AG04450 (cell line): ENCODE data around the gene TEX2. TPM values are rescaled to one million over a fixed set of nuclear protein-coding genes. Genes with fewer than 3 reads are reported as not detected.

Experiments
- CTCF ChIA-PET: fragments of 300-600, 350-600 bp; formaldehyde crosslinking; extraction: SDS; loops from one replicate; lab custom pipeline; 2022; ENCODE audit warnings: antibody characterized with exemption, inconsistent platforms; lab: Charles Lee
- POLR2A ChIA-PET: fragments of 350-600 bp; formaldehyde crosslinking; extraction: SDS; loops from one replicate; lab custom pipeline; 2021; ENCODE audit warnings: antibody characterized with exemption, inconsistent platforms; lab: Yijun Ruan, JAX
- DNase-seq: peaks from one replicate; pipeline ENCODE4 v3.0.0-alpha.2; 2011; ENCODE audit warnings: low read depth, low spot score
- H3K27ac ChIP-seq: one replicate; pipeline ENCODE4 v1.5.1; 2012; ENCODE audit warnings: low read depth, low read length, control low read depth
- H3K27me3 ChIP-seq: one replicate; pipeline ENCODE4 v1.6.0; 2012; ENCODE audit warnings: low read length; ENCODE audit not compliant: control insufficient read depth, insufficient read depth
- H3K4me3 ChIP-seq: 2 replicates; pipeline ENCODE4 v1.5.1; 2011; ENCODE audit warnings: mild to moderate bottlenecking, low read depth, low read length, control low read depth
- H3K9me3 ChIP-seq: 2 replicates; pipeline ENCODE4 v1.5.1; 2012; ENCODE audit warnings: low read length; ENCODE audit not compliant: control insufficient read depth, insufficient read depth
- CTCF ChIP-seq: IDR thresholded peaks from 2 replicates; pipeline ENCODE4 v1.5.1; 2011; ENCODE audit warnings: low read depth, low read length, control low read depth, inconsistent platforms
- polyA plus RNA-seq: library from polyadenylated mRNA; depleted of rRNA; stranded (reverse); fragments of >200 nt; gene quantifications from 2 replicates; pipeline ENCODE4 v1.2.3, GENCODE V29; 2011

TEX2 gene
- polyA plus RNA-seq, 1 experiment = 27.9 TPM

- ChIA-PET CTCF (interaction anchor here (1.0 to 1.8 kb wide), 4 partner anchors 15 to 133 kb away, joined by 4 to 6 read pairs (median 5); no protein-coding TSS in a partner anchor), POLR2A (interaction anchor here (0.8 kb wide), 1 partner anchor 52 kb away, joined by 5 read pairs; no protein-coding TSS in a partner anchor)
- Histone ChIP-seq H3K4me3 (no peak overlapping the region), H3K27me3 (no peaks in the 10 kb centered on the region), H3K27ac (no peak overlapping the region), H3K9me3 (peaks cover 3% of the 10 kb centered on the region; the same call in 1 of the 2 replicates)
- TF ChIP-seq CTCF = no peak
- no peak for DNase-seq
Measured at GRCh38 chr17:64149196-64149595, 113.9 kb downstream of the TEX2 start.

DNA sequence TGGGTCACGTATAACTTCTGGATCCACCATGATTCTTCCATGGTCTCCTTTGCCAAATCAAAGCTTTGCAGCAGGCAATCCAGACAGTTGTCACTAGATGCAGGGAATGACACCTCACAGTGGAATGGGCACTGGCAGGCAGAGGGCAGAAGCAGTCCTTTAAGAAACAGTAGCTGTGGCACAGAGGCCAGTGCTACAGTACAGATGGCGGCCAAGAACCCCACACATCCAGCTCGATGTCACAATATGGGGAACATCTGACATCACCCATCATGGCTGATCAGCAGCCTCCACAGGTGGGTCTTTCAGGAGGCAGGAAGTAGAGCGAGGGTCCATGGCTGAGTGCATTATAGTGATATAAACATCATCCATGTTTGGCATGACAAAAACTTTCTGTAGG is 114.4 kb downstream of the TEX2 start:
- CTCF ChIA-PET = interaction anchor here (1.1 to 1.8 kb wide), 4 partner anchors 15 to 133 kb away, joined by 3 to 6 read pairs (median 5); no protein-coding TSS in a partner anchor
- no peak for TF ChIP-seq CTCF
- peaks cover 3% of the 10 kb centered on the region; the same call in 1 of the 2 replicates for H3K9me3 ChIP-seq
- POLR2A ChIA-PET = interaction anchor here (0.8 to 1.6 kb wide), 2 partner anchors 29 to 52 kb away, joined by 5 read pairs; no protein-coding TSS in a partner anchor
- H3K27me3 ChIP-seq = no peaks in the 10 kb centered on the region
- DNase-seq = no peak
- peak overlapping the region; percentile 34 for H3K27ac ChIP-seq
- H3K4me3 ChIP-seq = no peak overlapping the region

DNA sequence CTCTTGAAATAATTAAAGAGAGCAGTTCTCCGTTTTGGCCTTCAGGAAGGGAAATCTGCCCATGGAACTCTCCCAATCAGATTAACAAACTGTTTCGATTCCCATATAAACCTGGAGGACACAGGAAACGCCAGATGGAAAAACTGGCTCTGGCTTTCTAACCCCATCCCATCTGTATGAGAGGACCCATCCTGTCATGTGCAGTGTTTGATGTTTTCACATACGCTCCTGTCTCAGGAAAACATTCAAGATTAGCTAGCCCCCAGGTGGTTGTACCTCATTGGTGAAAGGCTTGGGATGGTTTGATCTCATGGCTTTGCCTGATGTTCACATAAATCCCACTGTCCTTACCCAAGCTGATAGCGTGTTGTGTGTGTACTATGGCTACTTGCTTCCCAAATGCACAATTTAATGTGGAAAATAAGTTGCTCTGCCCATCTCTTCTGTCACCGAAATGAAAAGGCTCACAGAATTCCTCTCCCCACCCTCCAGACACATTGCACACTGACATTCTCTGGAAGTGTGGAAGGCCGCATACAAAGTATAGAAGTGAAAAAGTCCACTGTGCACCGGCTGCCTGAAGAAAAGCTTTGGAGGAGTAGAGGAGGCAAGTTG is 114.9 kb downstream of the TEX2 start:
- no peak for DNase-seq
- POLR2A ChIA-PET = interaction anchor here (1.6 kb wide), 1 partner anchor 30 kb away, joined by 5 read pairs; no protein-coding TSS in a partner anchor
- Histone ChIP-seq H3K27ac (peak overlapping the region; percentile 34), H3K9me3 (peaks cover 3% of the 10 kb centered on the region; the same call in 1 of the 2 replicates), H3K4me3 (no peak overlapping the region), H3K27me3 (no peaks in the 10 kb centered on the region)
- CTCF ChIA-PET = interaction anchor here (1.4 to 1.8 kb wide), 2 partner anchors 14 to 134 kb away, joined by 3 to 5 read pairs; no protein-coding TSS in a partner anchor
- no peak for TF ChIP-seq CTCF

GRCh38 chr17:64147110-64148016 is 115.7 kb downstream of the TEX2 start:
- ChIA-PET POLR2A (interaction anchor here (1.6 to 2.8 kb wide), 3 partner anchors 31 to 94 kb away, joined by 5 to 20 read pairs (median 11); no protein-coding TSS in a partner anchor), CTCF (interaction anchor here (0.6 to 1.4 kb wide), 2 partner anchors 76 to 135 kb away, joined by 3 read pairs; no protein-coding TSS in a partner anchor)
- no peak for TF ChIP-seq CTCF
- no peaks in the 10 kb centered on the region for H3K27me3 ChIP-seq
- H3K9me3 ChIP-seq = peaks cover 3% of the 10 kb centered on the region; the same call in 1 of the 2 replicates
- peak overlapping the region; percentile 90 for H3K27ac ChIP-seq
- DNase-seq = no peak
- H3K4me3 ChIP-seq = peak overlapping the region; percentile 89
